ENCODE data around the gene CXCL3. TPM values are rescaled to one million over a fixed set of nuclear protein-coding genes. Genes with fewer than 3 reads are reported as not detected.

CXCL3 gene
- total and polyA plus RNA-seq, 2 experiments from 2014 or later = 3.6 to 19.5 TPM

DNA sequence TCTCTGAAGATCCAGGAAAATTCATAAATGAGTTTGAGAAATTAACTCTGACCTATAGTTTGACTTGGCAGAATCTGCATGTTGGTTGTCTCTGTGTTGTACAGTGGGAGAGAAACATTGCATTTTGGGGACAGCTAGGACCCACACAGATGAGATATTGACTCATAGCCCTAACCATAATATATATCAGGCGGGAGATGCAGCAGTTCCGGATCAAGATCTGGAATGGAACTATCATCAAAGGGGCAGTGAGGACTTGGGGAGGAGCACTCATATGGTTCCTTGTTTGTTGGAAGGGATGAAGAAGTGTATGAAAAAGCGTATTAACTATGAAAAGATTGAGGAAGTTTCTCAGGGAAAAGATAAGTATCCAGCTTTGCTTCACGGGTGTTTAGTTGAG, 46.5 kb upstream of the CXCL3 start:
- Mint-ChIP-seq H3K27ac (no peak overlapping the region), H3K4me3 (no peak overlapping the region), H3K27me3 (ENCODE audit: insufficient read depth, low read depth, poor library complexity) (no peaks in the 10 kb centered on the region), H3K4me1 (no peaks in the 10 kb centered on the region; the same call in 2 of the 3 replicates), H3K9me3 (no peaks in the 10 kb centered on the region), H3K36me3 (ENCODE audit: low read depth) (no peaks in the 10 kb centered on the region)
- Histone ChIP-seq H3K9me2 (ENCODE audit: insufficient read depth) (peaks cover 9% of the 10 kb centered on the region; the same call in 1 of the 2 replicates), H3K79me2 (replicated peaks; ENCODE audit: insufficient read depth) (no peaks in the 10 kb centered on the region), H3K4me3 (no peak overlapping the region), H3K4me1 (ENCODE audit: insufficient read depth) (no peaks in the 10 kb centered on the region), H2AFZ (no peak overlapping the region), H3K27ac (ENCODE audit: low read depth) (no peak overlapping the region), H3K27me3 (ENCODE audit: insufficient read depth) (no peaks in the 10 kb centered on the region), H3K36me3 (ENCODE audit: insufficient read depth) (no peaks in the 10 kb centered on the region), H3K4me2 (no peak overlapping the region), H4K20me1 (replicated peaks; ENCODE audit: insufficient read depth) (no peaks in the 10 kb centered on the region), H3F3A (replicated peaks; ENCODE audit: low read depth) (no peaks in the 10 kb centered on the region)
- ATAC-seq (no peak), DNase-seq (ENCODE audit: low spot score) (no peak)
- TF ChIP-seq ZNF331 (CRISPR knock-in tag; IDR thresholded peaks at IDR 0.05; ENCODE audit: low read depth) (no peak), ZNF114 (CRISPR knock-in tag; IDR thresholded peaks at IDR 0.05) (no peak), POLR2AphosphoS5 (IDR thresholded peaks at IDR 0.05; ENCODE audit: low read depth) (no peak), NANOG (IDR thresholded peaks at IDR 0.05; ENCODE audit: borderline replicate concordance) (no peak), STAT1 (IDR thresholded peaks at IDR 0.05; ENCODE audit: unreplicated experiment) (no peak), JUNB (IDR thresholded peaks at IDR 0.05; ENCODE audit: unreplicated experiment) (no peak), EZH2 (IDR thresholded peaks at IDR 0.05; ENCODE audit: low read depth, unreplicated experiment) (no peak), EZH2phosphoT487 (IDR thresholded peaks at IDR 0.05; ENCODE audit: unreplicated experiment) (no peak), CREB1 (CRISPR knock-in tag; IDR thresholded peaks at IDR 0.05; ENCODE audit: low read depth) (no peak)
- TF ChIP-seq, protein P1, sequence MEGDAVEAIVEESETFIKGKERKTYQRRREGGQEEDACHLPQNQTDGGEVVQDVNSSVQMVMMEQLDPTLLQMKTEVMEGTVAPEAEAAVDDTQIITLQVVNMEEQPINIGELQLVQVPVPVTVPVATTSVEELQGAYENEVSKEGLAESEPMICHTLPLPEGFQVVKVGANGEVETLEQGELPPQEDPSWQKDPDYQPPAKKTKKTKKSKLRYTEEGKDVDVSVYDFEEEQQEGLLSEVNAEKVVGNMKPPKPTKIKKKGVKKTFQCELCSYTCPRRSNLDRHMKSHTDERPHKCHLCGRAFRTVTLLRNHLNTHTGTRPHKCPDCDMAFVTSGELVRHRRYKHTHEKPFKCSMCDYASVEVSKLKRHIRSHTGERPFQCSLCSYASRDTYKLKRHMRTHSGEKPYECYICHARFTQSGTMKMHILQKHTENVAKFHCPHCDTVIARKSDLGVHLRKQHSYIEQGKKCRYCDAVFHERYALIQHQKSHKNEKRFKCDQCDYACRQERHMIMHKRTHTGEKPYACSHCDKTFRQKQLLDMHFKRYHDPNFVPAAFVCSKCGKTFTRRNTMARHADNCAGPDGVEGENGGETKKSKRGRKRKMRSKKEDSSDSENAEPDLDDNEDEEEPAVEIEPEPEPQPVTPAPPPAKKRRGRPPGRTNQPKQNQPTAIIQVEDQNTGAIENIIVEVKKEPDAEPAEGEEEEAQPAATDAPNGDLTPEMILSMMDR (conservative IDR thresholded peaks at IDR 0.05; ENCODE audit: low read depth in 2 of 2) = no peak
- TF ChIP-seq, protein P2, sequence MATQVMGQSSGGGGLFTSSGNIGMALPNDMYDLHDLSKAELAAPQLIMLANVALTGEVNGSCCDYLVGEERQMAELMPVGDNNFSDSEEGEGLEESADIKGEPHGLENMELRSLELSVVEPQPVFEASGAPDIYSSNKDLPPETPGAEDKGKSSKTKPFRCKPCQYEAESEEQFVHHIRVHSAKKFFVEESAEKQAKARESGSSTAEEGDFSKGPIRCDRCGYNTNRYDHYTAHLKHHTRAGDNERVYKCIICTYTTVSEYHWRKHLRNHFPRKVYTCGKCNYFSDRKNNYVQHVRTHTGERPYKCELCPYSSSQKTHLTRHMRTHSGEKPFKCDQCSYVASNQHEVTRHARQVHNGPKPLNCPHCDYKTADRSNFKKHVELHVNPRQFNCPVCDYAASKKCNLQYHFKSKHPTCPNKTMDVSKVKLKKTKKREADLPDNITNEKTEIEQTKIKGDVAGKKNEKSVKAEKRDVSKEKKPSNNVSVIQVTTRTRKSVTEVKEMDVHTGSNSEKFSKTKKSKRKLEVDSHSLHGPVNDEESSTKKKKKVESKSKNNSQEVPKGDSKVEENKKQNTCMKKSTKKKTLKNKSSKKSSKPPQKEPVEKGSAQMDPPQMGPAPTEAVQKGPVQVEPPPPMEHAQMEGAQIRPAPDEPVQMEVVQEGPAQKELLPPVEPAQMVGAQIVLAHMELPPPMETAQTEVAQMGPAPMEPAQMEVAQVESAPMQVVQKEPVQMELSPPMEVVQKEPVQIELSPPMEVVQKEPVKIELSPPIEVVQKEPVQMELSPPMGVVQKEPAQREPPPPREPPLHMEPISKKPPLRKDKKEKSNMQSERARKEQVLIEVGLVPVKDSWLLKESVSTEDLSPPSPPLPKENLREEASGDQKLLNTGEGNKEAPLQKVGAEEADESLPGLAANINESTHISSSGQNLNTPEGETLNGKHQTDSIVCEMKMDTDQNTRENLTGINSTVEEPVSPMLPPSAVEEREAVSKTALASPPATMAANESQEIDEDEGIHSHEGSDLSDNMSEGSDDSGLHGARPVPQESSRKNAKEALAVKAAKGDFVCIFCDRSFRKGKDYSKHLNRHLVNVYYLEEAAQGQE (IDR thresholded peaks at IDR 0.05; ENCODE audit: unreplicated experiment) = no peak
- TF ChIP-seq, protein P3, sequence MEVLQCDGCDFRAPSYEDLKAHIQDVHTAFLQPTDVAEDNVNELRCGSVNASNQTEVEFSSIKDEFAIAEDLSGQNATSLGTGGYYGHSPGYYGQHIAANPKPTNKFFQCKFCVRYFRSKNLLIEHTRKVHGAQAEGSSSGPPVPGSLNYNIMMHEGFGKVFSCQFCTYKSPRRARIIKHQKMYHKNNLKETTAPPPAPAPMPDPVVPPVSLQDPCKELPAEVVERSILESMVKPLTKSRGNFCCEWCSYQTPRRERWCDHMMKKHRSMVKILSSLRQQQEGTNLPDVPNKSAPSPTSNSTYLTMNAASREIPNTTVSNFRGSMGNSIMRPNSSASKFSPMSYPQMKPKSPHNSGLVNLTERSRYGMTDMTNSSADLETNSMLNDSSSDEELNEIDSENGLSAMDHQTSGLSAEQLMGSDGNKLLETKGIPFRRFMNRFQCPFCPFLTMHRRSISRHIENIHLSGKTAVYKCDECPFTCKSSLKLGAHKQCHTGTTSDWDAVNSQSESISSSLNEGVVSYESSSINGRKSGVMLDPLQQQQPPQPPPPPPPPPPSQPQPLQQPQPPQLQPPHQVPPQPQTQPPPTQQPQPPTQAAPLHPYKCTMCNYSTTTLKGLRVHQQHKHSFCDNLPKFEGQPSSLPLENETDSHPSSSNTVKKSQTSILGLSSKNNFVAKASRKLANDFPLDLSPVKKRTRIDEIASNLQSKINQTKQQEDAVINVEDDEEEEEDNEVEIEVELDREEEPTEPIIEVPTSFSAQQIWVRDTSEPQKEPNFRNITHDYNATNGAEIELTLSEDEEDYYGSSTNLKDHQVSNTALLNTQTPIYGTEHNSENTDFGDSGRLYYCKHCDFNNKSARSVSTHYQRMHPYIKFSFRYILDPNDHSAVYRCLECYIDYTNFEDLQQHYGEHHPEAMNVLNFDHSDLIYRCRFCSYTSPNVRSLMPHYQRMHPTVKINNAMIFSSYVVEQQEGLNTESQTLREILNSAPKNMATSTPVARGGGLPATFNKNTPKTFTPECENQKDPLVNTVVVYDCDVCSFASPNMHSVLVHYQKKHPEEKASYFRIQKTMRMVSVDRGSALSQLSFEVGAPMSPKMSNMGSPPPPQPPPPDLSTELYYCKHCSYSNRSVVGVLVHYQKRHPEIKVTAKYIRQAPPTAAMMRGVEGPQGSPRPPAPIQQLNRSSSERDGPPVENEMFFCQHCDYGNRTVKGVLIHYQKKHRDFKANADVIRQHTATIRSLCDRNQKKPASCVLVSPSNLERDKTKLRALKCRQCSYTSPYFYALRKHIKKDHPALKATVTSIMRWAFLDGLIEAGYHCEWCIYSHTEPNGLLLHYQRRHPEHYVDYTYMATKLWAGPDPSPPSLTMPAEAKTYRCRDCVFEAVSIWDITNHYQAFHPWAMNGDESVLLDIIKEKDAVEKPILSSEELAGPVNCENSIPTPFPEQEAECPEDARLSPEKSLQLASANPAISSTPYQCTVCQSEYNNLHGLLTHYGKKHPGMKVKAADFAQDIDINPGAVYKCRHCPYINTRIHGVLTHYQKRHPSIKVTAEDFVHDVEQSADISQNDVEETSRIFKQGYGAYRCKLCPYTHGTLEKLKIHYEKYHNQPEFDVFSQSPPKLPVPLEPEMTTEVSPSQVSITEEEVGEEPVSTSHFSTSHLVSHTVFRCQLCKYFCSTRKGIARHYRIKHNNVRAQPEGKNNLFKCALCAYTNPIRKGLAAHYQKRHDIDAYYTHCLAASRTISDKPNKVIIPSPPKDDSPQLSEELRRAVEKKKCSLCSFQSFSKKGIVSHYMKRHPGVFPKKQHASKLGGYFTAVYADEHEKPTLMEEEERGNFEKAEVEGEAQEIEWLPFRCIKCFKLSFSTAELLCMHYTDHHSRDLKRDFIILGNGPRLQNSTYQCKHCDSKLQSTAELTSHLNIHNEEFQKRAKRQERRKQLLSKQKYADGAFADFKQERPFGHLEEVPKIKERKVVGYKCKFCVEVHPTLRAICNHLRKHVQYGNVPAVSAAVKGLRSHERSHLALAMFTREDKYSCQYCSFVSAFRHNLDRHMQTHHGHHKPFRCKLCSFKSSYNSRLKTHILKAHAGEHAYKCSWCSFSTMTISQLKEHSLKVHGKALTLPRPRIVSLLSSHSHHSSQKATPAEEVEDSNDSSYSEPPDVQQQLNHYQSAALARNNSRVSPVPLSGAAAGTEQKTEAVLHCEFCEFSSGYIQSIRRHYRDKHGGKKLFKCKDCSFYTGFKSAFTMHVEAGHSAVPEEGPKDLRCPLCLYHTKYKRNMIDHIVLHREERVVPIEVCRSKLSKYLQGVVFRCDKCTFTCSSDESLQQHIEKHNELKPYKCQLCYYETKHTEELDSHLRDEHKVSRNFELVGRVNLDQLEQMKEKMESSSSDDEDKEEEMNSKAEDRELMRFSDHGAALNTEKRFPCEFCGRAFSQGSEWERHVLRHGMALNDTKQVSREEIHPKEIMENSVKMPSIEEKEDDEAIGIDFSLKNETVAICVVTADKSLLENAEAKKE (CRISPR knock-in tag; IDR thresholded peaks at IDR 0.05) = no peak
- TF ChIP-seq, protein P4, sequence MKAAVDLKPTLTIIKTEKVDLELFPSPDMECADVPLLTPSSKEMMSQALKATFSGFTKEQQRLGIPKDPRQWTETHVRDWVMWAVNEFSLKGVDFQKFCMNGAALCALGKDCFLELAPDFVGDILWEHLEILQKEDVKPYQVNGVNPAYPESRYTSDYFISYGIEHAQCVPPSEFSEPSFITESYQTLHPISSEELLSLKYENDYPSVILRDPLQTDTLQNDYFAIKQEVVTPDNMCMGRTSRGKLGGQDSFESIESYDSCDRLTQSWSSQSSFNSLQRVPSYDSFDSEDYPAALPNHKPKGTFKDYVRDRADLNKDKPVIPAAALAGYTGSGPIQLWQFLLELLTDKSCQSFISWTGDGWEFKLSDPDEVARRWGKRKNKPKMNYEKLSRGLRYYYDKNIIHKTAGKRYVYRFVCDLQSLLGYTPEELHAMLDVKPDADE (IDR thresholded peaks at IDR 0.05) = no peak

All from GM23338 (cell line).